HepG2 (cell line): Measurements from ENCODE around the gene RAB3D. TPM values are rescaled to one million over a fixed set of nuclear protein-coding genes. Genes with fewer than 3 reads are reported as not detected.
A peak's percentile ranks its signal among the peaks of the same experiment; 100 is the strongest.

Source experiments
- CREB3 ChIP-seq: sonication (generic); formaldehyde crosslinking; IDR thresholded peaks from 2 replicates; pipeline ENCODE4 v1.5.0; 2020; ENCODE audit warnings: missing genetic modification reagents
- KAT7 ChIP-seq: IDR thresholded peaks from 2 replicates; pipeline ENCODE4 v1.6.1; 2018; ENCODE audit warnings: borderline replicate concordance, missing compliant biosample characterization
- MATR3 ChIP-seq: sonication (generic); formaldehyde crosslinking; IDR thresholded peaks from 2 replicates; pipeline ENCODE4 v1.4.0; 2020; ENCODE audit warnings: missing genetic modification reagents
- RXRA ChIP-seq: sonication (generic); formaldehyde crosslinking; IDR thresholded peaks from 2 replicates; pipeline ENCODE4 v1.5.1; 2020; ENCODE audit warnings: missing genetic modification reagents
- TFAP4 ChIP-seq: sonication (generic); IDR thresholded peaks from 2 replicates; pipeline ENCODE4 v1.6.1; 2016; ENCODE audit warnings: low read depth, borderline replicate concordance
- TGIF2 ChIP-seq: IDR thresholded peaks from 2 replicates; pipeline ENCODE4 v1.6.1; 2016; ENCODE audit warnings: control low read depth, missing compliant biosample characterization
- ZHX2 ChIP-seq, 2 experiments: sonication (generic) in 1 of 2; formaldehyde crosslinking in 1 of 2; IDR thresholded peaks; 2 replicates each; pipeline versions ENCODE4 v1.6.1 to v1.9.0; 2014 to 2022; ENCODE audit warnings: antibody characterized with exemption in 1 of 2, borderline replicate concordance in 1 of 2, inconsistent platforms in 1 of 2, low read depth in 1 of 2, missing genetic modification reagents in 1 of 2
- ZNF670 ChIP-seq: sonication (generic); formaldehyde crosslinking; IDR thresholded peaks from 2 replicates; pipeline ENCODE4 v1.8.0; 2022; ENCODE audit warnings: mild to moderate bottlenecking, missing genetic modification reagents, borderline replicate concordance
- ZZZ3 ChIP-seq: sonication (generic); formaldehyde crosslinking; IDR thresholded peaks from 2 replicates; pipeline ENCODE4 v1.4.0; 2020; ENCODE audit warnings: missing genetic modification reagents, mild to moderate bottlenecking, borderline replicate concordance
- polyA plus RNA-seq, 8 experiments: library from polyadenylated mRNA; depleted of rRNA in 3 of 8; stranded (reverse) in 7 of 8; unstranded in 1 of 8; fragments of >200 nt; fragmentation: Illumina TruSeq in 4 of 8; extraction: Trizol in 4 of 8; gene quantifications; 2 replicates each; pipeline versions ENCODE4 v1.2.1 to v1.2.3, GENCODE V29; 2011 to 2016; ENCODE audit warnings: low read depth in 4 of 8, missing spikeins in 1 of 8, mixed read lengths in 1 of 8; ENCODE audit not compliant: insufficient read depth in 1 of 8
- total RNA-seq, 5 experiments: library from RNA; depleted of rRNA; stranded (reverse); fragments of >200 nt; fragmentation: Illumina TruSeq; extraction: Trizol; gene quantifications; 2 replicates each; pipeline ENCODE4 v1.2.3, GENCODE V29; 2016; ENCODE audit warnings: low read depth in 1 of 5
- TF ChIP-seq, protein P1 (sequence below): sonication (generic); formaldehyde crosslinking; IDR thresholded peaks from 2 replicates; pipeline ENCODE4 v1.8.0; 2022; ENCODE audit warnings: missing genetic modification reagents, low read depth, mild to moderate bottlenecking, borderline replicate concordance
- TF ChIP-seq, protein P2 (sequence below): sonication (generic); formaldehyde crosslinking; IDR thresholded peaks from 2 replicates; pipeline ENCODE4 v1.5.0; 2020; ENCODE audit warnings: mild to moderate bottlenecking, missing genetic modification reagents, borderline replicate concordance

The RAB3D gene
- total and polyA plus RNA-seq, 2 of the 13 experiments (the other 11 are each of a cell fraction or from before 2014, with no cell fraction given), result 2.0 to 16.1 TPM

- TF ChIP-seq ZHX2 (IDR thresholded peaks at IDR 0.05; ENCODE audit: low read depth) (no peak), ZHX2 (CRISPR knock-in tag; IDR thresholded peaks at IDR 0.05; ENCODE audit: borderline replicate concordance) (no peak), ZZZ3 (no peak), TFAP4 (peak; percentile 16; the same call in 1 of the 2 replicates), RXRA (CRISPR knock-in tag) (0 out of 2 replicates have a peak, but pooled peaks have one; percentile 33), TGIF2 (0 out of 2 replicates have a peak, but pooled peaks have one; percentile 48), CREB3 (CRISPR knock-in tag) (no peak), ZNF670 (no peak), MATR3 (CRISPR knock-in tag) (no peak), KAT7 (CRISPR knock-in tag) (no peak)
- TF ChIP-seq, protein P1, sequence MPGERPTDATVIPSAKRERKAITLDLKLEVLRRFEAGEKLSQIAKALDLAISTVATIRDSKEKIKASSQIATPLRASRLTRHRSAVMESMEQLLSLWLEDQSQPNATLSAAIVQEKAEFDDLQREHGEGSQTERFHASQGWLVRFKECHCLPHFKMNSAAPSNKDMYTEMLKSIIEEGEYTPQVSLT (CRISPR knock-in tag), result no peak
- TF ChIP-seq, protein P2, sequence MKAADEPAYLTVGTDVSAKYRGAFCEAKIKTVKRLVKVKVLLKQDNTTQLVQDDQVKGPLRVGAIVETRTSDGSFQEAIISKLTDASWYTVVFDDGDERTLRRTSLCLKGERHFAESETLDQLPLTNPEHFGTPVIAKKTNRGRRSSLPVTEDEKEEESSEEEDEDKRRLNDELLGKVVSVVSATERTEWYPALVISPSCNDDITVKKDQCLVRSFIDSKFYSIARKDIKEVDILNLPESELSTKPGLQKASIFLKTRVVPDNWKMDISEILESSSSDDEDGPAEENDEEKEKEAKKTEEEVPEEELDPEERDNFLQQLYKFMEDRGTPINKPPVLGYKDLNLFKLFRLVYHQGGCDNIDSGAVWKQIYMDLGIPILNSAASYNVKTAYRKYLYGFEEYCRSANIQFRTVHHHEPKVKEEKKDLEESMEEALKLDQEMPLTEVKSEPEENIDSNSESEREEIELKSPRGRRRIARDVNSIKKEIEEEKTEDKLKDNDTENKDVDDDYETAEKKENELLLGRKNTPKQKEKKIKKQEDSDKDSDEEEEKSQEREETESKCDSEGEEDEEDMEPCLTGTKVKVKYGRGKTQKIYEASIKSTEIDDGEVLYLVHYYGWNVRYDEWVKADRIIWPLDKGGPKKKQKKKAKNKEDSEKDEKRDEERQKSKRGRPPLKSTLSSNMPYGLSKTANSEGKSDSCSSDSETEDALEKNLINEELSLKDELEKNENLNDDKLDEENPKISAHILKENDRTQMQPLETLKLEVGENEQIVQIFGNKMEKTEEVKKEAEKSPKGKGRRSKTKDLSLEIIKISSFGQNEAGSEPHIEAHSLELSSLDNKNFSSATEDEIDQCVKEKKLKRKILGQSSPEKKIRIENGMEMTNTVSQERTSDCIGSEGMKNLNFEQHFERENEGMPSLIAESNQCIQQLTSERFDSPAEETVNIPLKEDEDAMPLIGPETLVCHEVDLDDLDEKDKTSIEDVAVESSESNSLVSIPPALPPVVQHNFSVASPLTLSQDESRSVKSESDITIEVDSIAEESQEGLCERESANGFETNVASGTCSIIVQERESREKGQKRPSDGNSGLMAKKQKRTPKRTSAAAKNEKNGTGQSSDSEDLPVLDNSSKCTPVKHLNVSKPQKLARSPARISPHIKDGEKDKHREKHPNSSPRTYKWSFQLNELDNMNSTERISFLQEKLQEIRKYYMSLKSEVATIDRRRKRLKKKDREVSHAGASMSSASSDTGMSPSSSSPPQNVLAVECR (CRISPR knock-in tag), result peak; percentile 61; the same call in 1 of the 2 replicates
Observed at GRCh38 chr19:11293433-11294389, 45.7 kb downstream of the RAB3D start (continued).
